Left ventricle myocardium inferior (tissue), 1 donor: Measurements from ENCODE around the gene EID2. TPM values are rescaled to one million over a fixed set of nuclear protein-coding genes. Genes with fewer than 3 reads are reported as not detected.

ENCODE experiments used
- DNase-seq: peaks from one replicate; pipeline ENCODE4 v3.0.0-alpha.2; 2020
- H3K27ac ChIP-seq: fragments of 200-600 bp; replicated peaks from 2 replicates; pipeline ENCODE4 v1.8.0; 2021
- H3K27me3 ChIP-seq: fragments of 200-600 bp; 2 replicates; pipeline ENCODE4 v1.8.0; 2021; ENCODE audit warnings: low read depth
- H3K36me3 ChIP-seq: fragments of 200-600 bp; 2 replicates; pipeline ENCODE4 v1.8.0; 2021
- H3K4me1 ChIP-seq: fragments of 200-600 bp; 2 replicates; pipeline ENCODE4 v1.8.0; 2021
- H3K4me3 ChIP-seq: fragments of 200-600 bp; 2 replicates; pipeline ENCODE4 v1.8.0; 2021; ENCODE audit warnings: mild to moderate bottlenecking, moderate library complexity
- H3K9me3 ChIP-seq: fragments of 200-600 bp; replicated peaks from 2 replicates; pipeline ENCODE4 v1.8.0; 2021
- CTCF ChIP-seq: fragments of 200-600 bp; IDR thresholded peaks from 2 replicates; pipeline ENCODE4 v1.8.0; 2021; ENCODE audit warnings: antibody characterized with exemption, mild to moderate bottlenecking, borderline replicate concordance
- intact Hi-C: fragments of 100-400 bp; cut with micrococcal nuclease; formaldehyde crosslinking; loops from one replicate; pipeline ENCODE4 v1.11.0; 2022
- total RNA-seq: library from RNA; stranded (reverse); fragmentation: NEBNext Ultra II Directional; extraction: Animal tissue kit (Norgen Biotek cat#: 25700); gene quantifications from one replicate; pipeline ENCODE4 v1.2.1, GENCODE V29; 2021
- donor health status: DM: no; HTN: yes; CAD: no; lungs with severe emphysema.

EID2 gene
- total RNA-seq, 1 donor from 2014 or later, result 9.8 TPM

GRCh38 chr19:39502640-39503417, 37.1 kb downstream of the EID2 start:
- DNase-seq, result peak; percentile 52
- TF ChIP-seq CTCF, result peak; percentile 78
- H3K36me3 ChIP-seq, result no peaks in the 10 kb centered on the region
- no peaks in the 10 kb centered on the region for H3K9me3 ChIP-seq
- H3K27ac ChIP-seq, result no peak overlapping the region
- H3K27me3 ChIP-seq, result peaks cover 100% of the 10 kb centered on the region
- H3K4me1 ChIP-seq, result peaks cover 24% of the 10 kb centered on the region
- intact Hi-C loops, result no loop called here
- H3K4me3 ChIP-seq, result no peak overlapping the region

DNA sequence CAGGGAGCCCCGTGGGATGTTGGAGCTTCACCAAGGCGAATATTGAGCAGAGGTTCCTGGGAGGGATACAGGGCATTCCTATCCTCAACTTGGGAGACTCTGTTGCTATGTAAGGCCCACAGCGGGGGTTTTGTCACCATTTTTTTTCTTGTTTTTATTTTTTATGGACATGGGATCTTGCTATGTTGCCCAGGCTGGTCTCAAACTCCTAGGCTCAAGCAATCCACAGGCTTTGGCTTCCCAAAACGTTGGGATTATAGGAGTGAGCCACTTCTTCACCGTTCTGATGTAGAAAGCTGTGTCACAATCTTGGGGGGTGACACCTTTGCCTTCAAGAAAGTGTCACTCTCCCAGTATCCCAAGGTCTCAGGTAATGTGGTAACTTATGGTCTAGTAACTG, 38.6 kb downstream of the EID2 start:
- peaks cover 19% of the 10 kb centered on the region for H3K4me1 ChIP-seq
- intact Hi-C loops, result no loop called here
- H3K27ac ChIP-seq, result no peak overlapping the region
- H3K4me3 ChIP-seq, result no peak overlapping the region
- no peaks in the 10 kb centered on the region for H3K36me3 ChIP-seq
- TF ChIP-seq CTCF, result no peak
- DNase-seq, result no peak
- H3K27me3 ChIP-seq, result peaks cover 100% of the 10 kb centered on the region
- no peaks in the 10 kb centered on the region for H3K9me3 ChIP-seq

- intact Hi-C loops, result no loop called here
- Histone ChIP-seq H3K27me3 (peaks cover 100% of the 10 kb centered on the region), H3K36me3 (no peaks in the 10 kb centered on the region), H3K4me3 (no peak overlapping the region), H3K27ac (no peak overlapping the region), H3K9me3 (no peaks in the 10 kb centered on the region), H3K4me1 (peaks cover 19% of the 10 kb centered on the region)
- no peak for TF ChIP-seq CTCF
- DNase-seq, result no peak
Observed at GRCh38 chr19:39500543-39500942, 39.4 kb downstream of the EID2 start.

- peaks cover 19% of the 10 kb centered on the region for H3K4me1 ChIP-seq
- H3K9me3 ChIP-seq, result no peaks in the 10 kb centered on the region
- H3K27me3 ChIP-seq, result peaks cover 98% of the 10 kb centered on the region
- no peak overlapping the region for H3K4me3 ChIP-seq
- H3K36me3 ChIP-seq, result no peaks in the 10 kb centered on the region
- no peak for DNase-seq
- TF ChIP-seq CTCF, result no peak
- no peak overlapping the region for H3K27ac ChIP-seq
- intact Hi-C loops, result no loop called here
Observed at GRCh38 chr19:39499932-39500331, 40.0 kb downstream of the EID2 start.

GRCh38 chr19:39498798-39499642, 40.9 kb downstream of the EID2 start, which contains the start of gene DLL3:
TSS of gene DLL3 (plus strand) at chr19:39498947. CDS start at chr19:39498975, 28 bp downstream.
- peaks cover 89% of the 10 kb centered on the region for H3K27me3 ChIP-seq
- intact Hi-C loops, result no loop called here
- no peaks in the 10 kb centered on the region for H3K9me3 ChIP-seq
- no peaks in the 10 kb centered on the region for H3K36me3 ChIP-seq
- no peak within 1 kb of the TSS for H3K27ac ChIP-seq
- peaks cover 19% of the 10 kb centered on the region for H3K4me1 ChIP-seq
- TF ChIP-seq CTCF, result no peak
- no peak for DNase-seq
- H3K4me3 ChIP-seq, result peak within 1 kb of the TSS; percentile 40
